NCI-H1048 (cell line): ENCODE results near the gene PDHB.
A peak's percentile ranks its signal among the peaks of the same experiment; 100 is the strongest.
"Not testable (repeated sequence)": the region's sequence is repeated elsewhere in the genome, so short reads cannot be mapped to it uniquely, and the experiment has no call there.

Experiments used
- DNase-seq: peaks from one replicate; lab custom pipeline; 2025; lab: John Stamatoyannopoulos, UW

Gene PDHB

GRCh38 chr3:58437276-58437675, 3.6 kb upstream of the PDHB start:
- DNase-seq: not testable (repeated sequence)

- DNase-seq: no peak
Observed at GRCh38 chr3:58434990-58435389, 1.4 kb upstream of the PDHB start.

- no peak for DNase-seq
Observed at GRCh38 chr3:58434511-58434910, 879 bp upstream of the PDHB start.

GRCh38 chr3:58434168-58434504, 504 bp upstream of the PDHB start:
- DNase-seq: no peak

- DNase-seq: no peak
Observed at GRCh38 chr3:58432905-58433304, 727 bp downstream of the PDHB start.

GRCh38 chr3:58429657-58430056, 4.0 kb downstream of the PDHB start:
- DNase-seq: no peak

GRCh38 chr3:58427661-58428361, 5.8 kb downstream of the PDHB start:
- DNase-seq: no peak

GRCh38 chr3:58425782-58426181, 7.8 kb downstream of the PDHB start:
- no peak for DNase-seq

- DNase-seq: no peak
Observed at GRCh38 chr3:58424613-58425012, 9.0 kb downstream of the PDHB start.

GRCh38 chr3:58422756-58423325, 10.8 kb downstream of the PDHB start:
- no peak for DNase-seq

- no peak for DNase-seq
Observed at GRCh38 chr3:58421004-58421403, 12.6 kb downstream of the PDHB start.

GRCh38 chr3:58419780-58420507, 13.7 kb downstream of the PDHB start:
- DNase-seq: no peak

- no peak for DNase-seq
Observed at GRCh38 chr3:58418227-58418626, 15.4 kb downstream of the PDHB start.

GRCh38 chr3:58417075-58417474, 16.6 kb downstream of the PDHB start:
- no peak for DNase-seq

- DNase-seq: no peak
Observed at GRCh38 chr3:58416191-58416590, 17.4 kb downstream of the PDHB start.

- peak; percentile 35 for DNase-seq
Observed at GRCh38 chr3:58414538-58415197, 19.0 kb downstream of the PDHB start.

- no peak for DNase-seq
Observed at GRCh38 chr3:58411851-58412830, 21.5 kb downstream of the PDHB start.

GRCh38 chr3:58411036-58411435, 22.6 kb downstream of the PDHB start:
- DNase-seq: no peak

GRCh38 chr3:58409663-58410062, 24.0 kb downstream of the PDHB start:
- DNase-seq: no peak

GRCh38 chr3:58408906-58409305, 24.7 kb downstream of the PDHB start:
- DNase-seq: no peak

GRCh38 chr3:58404396-58404795, 29.2 kb downstream of the PDHB start:
- DNase-seq: no peak
